GM21529 (cell line): ENCODE results near the gene DYNLL1.
"Not testable (repeated sequence)": the region's sequence is repeated elsewhere in the genome, so short reads cannot be mapped to it uniquely, and the experiment has no call there.

Experiments
- ATAC-seq: cut with Tn5 transposase; IDR thresholded peaks from one replicate; pipeline ENCODE4 v1.9.1; 2021; ENCODE audit not compliant: unreplicated experiment

DYNLL1 gene

DNA sequence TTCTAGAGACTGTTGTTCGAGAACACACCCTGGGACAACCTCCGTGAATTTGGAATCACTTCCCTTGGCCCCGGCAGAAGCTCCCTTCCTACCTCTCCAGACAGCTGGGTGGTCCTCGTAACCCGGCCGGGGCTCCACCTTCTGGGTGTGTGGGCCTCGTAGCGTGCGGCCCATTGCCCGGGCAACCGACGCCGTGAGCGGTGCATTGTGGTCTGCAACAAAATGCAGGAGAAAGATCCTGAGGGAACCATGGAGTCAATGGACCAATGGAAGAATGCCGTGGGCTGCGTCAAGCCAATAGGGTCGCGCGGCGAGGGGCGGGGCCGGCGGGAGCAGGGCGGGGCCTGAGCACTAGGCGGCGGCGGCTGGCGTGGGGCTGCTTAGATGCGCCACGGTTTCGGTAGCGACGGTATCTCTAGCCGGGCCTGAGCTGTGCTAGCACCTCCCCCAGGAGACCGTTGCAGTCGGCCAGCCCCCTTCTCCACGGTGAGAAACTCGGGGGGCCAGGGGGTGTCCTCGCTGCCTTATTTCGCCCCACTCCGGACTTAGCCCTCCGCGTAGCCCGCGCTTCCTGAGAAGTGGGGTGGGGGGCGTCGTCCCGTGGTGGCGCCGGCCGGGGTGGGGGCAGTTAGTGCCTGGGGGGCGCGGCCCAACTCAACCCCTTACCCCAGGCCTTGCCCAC, at the start of gene DYNLL1:
DYNLL1 (plus strand) TSS at position 383 of the 682 bp plus-strand sequence. CDS start 309 bp downstream, outside the sequence.
- ATAC-seq = peak; percentile 92

DNA sequence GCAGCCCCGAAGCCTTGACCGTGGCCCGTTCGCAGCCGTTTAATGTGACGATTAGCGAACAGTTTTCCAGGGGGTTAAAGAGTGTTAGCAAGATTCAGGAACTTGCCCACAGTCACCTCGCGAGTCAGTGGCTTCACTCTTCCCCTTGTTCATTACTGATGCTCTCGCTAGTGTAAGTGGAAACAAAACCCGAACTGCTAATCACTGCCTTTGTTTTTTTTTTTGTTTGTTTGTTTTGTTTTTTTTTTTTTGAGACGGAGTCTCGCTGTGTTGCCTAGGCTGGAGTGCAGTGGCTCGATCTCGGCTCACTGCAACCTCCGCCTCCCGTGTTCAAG, 49.1 kb upstream of the DYNLL1 start:
- ATAC-seq = not testable (repeated sequence)

DNA sequence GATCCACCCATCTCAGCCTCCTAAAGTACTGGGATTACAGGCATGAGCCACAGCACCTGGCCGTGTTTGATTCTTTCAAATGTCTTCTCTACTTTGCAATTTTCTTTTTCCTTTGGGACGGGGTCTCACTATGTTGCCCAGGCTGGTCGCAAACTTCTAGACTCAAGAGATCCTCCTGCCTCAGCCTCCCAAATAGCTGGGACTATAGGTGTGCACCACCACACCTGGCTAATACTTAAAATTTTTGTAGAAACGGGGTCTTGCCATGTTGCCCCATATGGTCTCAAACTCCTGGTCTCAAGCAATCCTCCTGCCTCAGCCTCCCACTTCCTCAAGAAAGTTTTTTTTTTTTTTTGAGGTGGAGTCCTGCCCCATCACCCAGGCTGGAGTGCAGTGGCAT, 47.9 kb upstream of the DYNLL1 start:
- ATAC-seq = no peak

DNA sequence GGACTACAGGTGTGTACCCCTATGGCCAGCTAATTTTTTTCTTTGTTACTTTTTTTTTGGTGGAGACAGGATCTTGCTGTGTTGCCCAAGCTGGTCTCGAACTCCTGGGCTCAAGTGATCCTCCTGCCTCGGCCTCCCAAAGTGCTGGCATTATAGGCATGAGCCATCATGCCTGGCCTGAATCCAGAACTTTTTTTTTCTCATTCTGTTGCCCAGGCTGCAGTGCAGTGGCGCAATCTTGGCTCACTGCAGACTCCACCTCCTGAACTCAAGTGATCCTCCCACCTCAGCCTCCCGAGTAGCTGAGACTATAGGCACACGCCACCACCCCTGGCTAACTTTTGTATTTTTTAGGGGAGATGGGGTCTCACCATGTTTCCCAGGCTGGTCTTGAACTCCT, 43.4 kb upstream of the DYNLL1 start:
- ATAC-seq = not testable (repeated sequence)

DNA sequence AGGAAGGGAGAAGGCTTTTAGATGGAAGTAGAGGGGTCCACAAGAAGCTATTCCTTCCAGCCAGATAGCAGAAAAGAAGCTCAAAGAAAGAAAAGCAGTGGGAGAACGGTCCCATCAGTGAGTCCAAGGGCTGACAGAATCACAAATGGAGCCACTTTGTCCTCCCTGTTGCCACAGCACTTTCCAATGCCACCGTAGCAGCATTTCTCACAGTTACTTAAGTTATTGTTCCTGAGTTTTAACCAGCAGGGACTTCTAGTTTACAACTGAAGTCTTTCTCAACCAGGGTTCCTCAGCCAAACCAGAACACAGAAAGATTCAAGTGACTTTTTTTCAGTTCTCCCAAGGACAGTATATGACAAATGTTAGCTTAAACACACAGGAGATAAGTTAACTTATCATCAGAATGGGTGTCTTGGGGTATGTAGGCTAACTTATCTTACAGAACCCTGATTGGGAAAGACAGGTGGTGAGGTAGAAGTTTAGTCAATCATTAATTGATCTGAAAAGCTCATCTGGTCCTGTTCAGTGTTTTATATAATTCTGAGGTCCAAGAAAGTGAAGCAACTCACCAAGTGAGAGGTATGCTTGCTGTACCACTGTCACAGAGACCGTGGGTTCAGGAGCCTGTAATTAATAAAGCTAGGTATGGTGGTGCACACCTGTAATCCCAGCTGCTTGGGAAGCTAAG, 42.7 kb upstream of the DYNLL1 start:
- ATAC-seq = no peak

DNA sequence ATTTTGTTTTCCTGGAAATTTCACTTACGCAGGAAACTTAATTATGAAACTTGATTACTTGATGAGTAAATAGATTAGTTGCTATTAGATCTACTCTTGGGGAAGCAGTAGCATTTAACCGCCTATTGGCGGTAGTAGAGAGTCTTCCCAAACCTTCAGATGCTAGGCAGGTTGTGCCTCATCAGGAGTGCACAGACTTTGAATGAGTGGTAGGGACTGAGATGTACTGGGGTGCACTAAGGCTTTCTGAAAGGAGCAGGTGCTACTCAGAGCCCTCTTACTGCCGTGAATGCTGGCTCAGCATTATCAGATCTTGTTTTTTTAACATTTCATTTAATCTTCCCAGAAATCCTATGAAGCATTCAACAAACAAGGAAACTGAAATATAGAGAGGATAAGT, 41.9 kb upstream of the DYNLL1 start:
- peak; percentile 72 for ATAC-seq

DNA sequence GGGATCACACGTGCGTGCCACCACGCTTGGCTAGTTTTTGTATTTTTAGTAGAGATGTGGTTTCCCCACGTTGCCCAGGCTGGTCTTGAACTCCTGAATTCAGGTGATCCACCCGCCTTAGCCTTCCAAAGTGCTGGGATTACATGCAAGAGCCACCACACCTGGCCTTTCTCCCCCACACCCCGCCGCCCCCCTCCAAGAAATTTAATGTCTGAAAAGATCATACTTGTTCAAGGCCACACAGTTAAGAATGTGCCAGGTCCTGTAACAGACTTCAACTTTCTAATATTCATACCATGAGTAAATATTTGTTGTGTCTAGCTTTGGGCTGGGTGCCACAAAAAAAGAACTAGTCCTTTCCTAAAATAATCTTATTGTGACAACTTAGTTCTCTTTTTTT, 40.6 kb upstream of the DYNLL1 start:
- no peak for ATAC-seq

DNA sequence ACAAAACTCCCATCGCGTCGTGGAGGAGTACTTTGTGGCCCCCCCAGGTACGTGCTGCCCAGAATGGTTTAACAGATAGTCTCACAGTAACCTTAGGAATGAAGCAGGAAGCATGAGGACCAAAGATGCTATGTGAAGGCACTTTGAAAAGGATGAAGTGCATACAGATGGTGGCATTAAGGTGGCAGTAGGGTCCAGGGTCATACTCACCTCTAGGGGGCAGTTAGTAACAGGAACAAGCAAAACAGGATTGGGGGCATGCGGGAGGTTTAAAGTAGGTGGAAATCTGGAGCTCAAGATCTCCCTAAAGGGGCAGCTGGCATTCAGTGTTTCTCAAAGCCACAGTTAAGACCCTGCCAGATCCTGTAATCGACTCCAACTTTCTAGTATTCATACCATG, 38.8 kb upstream of the DYNLL1 start:
- no peak for ATAC-seq

DNA sequence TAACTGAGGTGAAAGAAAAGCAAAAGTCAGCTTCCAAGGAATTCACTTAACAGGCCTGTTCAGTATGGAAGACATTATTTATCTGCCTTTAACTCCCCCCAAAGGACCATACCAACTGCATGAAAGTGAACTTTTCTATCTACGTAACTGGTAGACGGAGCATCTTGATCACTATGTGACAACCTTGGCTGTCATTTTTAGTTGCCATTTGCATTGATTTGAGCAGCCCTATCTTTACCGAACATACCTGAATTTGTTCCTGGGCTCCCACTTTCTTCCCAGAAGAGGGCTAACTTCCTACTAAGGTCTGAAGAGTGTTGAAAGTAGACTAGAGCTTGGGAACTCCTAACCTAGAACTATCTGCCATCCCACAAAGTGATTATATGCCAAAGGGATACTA, 35.8 kb upstream of the DYNLL1 start:
- ATAC-seq = no peak

DNA sequence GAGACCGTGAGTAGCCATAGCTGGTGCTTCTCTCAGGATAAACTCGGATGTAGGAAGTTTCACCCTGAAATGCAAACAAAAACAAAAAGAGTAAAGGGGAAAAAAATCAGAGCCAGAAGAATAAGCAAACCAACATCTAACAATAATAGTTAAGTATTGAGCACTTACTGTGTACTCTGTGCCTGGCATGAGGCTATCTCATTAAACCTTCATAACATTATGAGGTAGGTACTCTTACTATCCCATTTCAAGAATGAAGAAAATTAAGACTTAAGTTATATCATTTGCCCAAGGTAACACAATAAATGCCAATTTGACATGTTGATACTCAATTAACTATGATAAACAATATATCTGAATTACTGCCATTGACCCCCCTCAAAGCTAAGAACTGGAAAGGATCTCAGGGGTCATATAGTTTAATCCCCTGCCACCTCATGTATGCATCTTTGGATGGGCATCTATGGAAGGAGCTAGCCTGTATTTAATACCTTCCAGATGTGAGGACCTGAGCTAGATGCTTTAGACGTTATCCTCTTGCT, 33.7 kb upstream of the DYNLL1 start:
- ATAC-seq = no peak

DNA sequence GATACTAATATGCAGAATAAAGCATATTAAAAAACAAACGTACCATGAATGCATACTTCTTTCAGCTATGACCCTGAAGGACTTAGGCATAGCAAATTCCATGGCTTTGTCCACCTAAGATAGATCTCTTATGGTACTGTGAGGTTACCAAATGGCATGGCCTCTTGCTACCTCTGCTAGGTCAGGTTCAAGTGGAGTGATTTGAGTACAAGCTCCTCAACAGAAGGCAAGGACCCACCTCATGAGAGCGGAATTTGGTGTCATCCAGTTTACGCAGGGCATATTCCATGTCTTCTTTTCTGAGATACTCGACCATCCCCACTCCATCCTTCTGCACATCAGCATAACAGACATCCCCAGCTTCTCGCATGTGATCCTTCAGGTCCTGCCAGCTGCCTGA, 32.2 kb upstream of the DYNLL1 start:
- ATAC-seq = no peak

DNA sequence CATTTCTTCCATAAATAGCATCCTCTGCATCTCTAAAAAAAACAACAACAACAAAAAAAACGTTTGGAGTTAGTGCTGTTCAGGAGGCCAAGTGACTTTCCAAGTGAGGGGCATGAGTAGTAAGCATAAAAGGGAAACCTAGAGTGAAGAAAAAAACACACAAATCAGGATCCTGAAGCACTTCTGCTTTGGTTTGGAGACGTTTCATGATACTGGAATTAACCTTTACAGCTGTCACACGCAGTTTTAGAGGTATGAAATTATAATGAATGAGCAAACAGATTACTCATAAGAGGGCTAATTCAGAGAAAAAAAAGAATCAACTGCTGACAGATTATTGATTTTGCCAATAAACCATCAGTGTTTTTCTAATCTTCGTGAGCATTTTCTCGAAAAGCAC, 30.2 kb upstream of the DYNLL1 start:
- no peak for ATAC-seq

DNA sequence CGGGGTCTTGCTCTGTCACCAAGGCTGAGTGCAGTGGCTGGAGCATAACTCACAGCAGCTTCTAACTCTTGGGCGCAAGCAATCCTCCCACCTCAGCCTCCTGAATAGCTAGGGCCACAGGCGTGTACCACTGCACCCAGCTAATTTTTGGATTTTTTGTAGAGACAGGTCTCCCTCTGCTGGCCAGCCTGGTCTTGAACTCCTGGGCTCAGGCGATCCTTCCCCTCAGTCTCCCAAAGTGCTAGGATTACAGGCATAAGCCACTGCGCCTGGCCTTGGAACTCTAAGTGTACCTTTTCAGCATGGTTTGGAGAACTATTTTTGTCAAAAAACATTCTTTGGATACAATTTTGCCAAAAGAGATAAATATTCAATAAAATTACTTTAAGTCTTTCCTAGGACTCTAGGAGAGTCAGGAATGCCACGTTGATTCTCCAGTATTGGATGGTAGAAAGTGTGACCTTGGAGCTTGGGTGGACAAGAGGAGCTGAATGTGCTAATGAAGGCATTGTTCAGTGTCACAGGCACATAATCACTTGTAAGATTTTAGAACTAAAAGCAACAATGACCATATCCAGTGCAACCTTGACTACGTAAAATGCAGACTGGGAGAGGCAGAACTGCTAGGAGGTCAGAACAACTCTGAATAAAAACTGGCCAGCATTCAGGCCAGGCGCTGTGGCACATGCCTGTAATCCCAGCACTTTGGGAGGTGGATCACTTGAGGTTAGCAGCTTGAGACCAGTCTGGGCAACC, 29.2 kb upstream of the DYNLL1 start:
- no peak for ATAC-seq

DNA sequence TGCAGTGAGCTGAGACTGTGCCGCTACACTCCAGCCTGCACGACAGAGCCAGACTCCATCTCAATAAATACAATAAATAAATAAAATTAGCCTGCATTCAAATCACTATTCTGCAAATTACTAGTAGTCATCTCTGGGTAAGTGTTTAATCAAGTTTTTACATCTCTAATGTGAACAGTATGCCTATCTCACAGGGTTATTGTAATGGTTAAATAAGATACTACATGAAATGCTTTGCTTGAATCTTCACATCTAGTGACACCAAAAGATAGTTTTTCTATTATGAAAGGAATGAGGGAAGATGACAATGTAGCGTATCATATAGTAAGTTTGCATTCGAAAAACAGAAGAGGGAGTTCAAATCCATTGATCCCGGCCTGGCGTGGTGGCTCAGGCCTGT, 28.5 kb upstream of the DYNLL1 start:
- ATAC-seq = no peak

DNA sequence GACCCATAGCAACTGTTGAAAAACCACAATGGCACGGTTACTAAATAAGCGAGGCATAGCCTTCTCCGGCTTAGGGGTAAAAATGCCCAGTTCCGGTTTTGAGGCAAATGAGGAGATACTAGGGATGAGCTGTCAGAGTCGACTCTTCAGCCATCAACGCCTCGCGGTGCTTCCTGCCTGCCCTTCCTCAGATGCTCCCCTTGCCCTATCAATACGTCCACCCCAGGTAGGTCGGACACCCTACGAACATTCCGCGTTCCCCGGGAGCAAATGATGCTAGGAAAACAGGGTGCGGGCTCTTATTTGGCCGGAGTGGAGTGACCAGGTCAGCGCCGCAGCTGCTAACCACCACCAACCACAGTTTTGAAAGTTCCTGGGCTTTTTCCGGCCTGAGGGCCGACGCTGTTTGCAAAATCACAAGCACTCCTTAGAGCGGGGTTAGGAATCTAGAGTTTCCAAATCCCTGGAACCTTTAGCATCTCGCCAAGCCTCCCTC, 27.5 kb upstream of the DYNLL1 start:
- ATAC-seq = peak; percentile 17

DNA sequence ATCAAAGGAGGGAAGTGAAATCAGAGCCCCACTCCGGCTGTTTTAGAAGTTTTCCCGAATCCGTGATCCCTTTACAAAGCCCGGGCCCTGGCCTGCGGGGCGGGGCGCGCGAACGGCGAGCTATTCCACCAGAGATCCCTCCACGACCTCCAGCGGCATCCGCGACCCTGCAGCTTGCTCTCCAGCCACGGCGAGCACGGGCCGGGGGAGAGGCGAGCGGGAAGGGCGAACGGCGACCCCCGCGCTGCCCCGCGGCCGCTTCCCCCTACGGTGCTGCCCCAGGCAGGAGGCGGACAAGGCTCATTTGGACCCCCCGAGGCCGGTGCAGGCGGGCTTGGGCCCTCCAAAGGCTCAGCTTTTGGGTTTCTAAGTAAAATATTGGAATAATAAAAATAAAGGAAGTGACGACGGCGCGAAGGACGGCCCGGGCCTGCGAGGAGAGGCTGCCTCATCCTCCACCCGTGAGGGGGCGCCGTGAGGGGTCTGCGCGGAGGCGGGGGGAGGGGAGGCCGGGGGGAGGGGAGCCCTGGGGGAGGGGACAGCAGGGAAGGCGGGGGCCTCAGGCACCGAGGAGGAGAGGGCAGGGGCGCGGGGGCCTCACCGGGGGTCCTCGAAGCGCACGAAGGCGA, 27.0 kb upstream of the DYNLL1 start:
- ATAC-seq = peak; percentile 21

DNA sequence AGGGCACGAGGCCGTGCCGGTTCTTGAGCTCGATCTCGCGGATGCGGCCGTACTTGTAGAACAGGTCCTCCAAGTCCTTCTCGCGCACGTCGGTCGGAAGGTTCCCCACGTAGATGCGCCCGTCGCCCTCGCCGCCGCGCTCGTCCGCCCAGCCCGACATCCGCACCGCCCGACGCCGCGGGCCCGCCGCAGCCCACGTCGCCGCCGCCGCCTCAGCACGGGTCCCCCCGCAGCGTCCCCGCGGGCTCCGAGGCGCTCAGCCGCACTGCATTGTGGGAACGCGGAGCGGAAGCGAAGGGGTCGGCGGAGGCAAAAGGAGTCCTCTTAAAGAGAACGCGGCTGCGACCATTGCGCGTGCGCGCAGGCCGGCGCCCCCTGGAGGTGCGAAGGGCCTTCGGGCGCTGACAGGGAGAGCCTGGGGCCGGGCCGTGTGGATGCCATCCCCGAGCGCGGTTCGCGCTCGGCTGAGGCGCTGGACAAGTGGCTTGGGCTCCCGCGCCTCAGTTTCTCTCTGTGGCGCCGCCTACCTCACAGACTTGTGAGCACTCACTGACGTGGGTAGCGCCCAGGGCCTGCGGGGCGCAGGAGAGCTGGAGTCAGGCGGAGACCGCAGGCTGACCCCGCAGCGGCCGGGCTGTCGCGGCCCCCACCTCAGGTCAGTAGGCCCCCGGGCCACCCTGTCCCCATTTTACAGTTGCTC, 26.3 kb upstream of the DYNLL1 start, which contains the start of gene SRSF9:
SRSF9 (minus strand) TSS at position 299 of the 700 bp plus-strand sequence; CDS start at position 160, 139 bp downstream.
- ATAC-seq = peak; percentile 83

DNA sequence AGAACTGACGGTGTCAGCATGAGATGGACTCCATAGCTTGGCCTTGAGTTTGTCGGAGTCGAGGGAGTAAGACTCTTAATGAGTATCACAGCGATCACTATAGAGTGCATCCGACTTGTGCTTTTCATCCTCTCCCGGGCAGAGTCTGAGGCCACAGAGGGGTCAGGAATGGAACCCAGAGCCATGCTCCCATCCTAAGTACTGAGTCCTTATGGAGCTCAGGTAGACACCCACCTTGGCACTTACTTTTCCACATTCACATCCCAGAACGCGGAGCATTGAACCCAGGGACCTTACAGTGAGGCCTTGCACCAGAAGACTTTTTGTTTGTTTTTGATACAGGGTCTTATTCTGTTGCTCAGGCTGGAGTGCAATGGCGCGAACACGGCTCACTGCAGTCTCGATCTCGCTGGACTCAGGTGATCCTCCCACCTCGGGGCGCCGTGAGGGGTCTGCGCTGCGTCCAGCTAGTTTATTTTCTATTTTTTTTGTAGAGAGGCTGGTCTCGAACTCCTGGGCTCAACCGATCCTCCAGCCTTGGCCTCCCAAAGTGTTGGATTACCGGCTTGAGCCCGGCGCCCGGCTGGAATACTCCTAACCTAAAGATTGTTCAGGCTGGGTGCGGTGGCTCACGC, 25.6 kb upstream of the DYNLL1 start:
- peak; percentile 21 for ATAC-seq

DNA sequence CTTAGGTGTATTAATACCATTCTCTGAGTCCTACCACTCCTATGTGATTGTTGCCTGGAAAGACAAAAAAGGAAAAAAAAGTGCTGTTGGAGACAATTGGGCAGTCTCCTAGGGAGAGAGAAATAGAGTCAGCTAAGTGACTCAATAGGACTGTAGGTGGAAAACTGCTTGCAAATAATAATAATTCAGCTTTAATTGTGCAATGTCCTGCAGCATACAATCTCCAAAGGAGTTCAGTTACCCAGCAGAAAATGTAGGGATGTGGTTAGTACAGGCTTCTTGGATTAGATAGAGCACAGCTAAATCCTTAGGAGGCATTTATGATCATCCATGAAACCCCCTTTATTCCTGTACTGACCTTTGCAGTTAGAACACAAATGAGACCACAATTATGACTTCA, 23.4 kb upstream of the DYNLL1 start:
- ATAC-seq = no peak
